GM12874 (cell line): ENCODE results near the gene EIF4E2.

Source experiments
- CTCF ChIP-seq: IDR thresholded peaks from 2 replicates; pipeline ENCODE4 v1.5.1; 2011; ENCODE audit warnings: low read depth, mild to moderate bottlenecking, control low read depth, low read length, moderate library complexity; ENCODE audit not compliant: insufficient read depth

Gene EIF4E2

GRCh38 chr2:232562515-232563151 lies 12.1 kb downstream of the EIF4E2 start:
- TF ChIP-seq CTCF: no peak

- no peak for TF ChIP-seq CTCF
Observed at GRCh38 chr2:232563580-232563979, 13.1 kb downstream of the EIF4E2 start.

GRCh38 chr2:232567721-232568120 lies 17.2 kb downstream of the EIF4E2 start:
- no peak for TF ChIP-seq CTCF

GRCh38 chr2:232568161-232568560 lies 17.7 kb downstream of the EIF4E2 start:
- no peak for TF ChIP-seq CTCF

GRCh38 chr2:232569541-232569940 lies 19.1 kb downstream of the EIF4E2 start:
- TF ChIP-seq CTCF: no peak

- no peak for TF ChIP-seq CTCF
Observed at GRCh38 chr2:232571026-232571474, 20.6 kb downstream of the EIF4E2 start.

- TF ChIP-seq CTCF: no peak
Observed at GRCh38 chr2:232573042-232573441, 22.6 kb downstream of the EIF4E2 start.
